Pancreas (tissue), 10 donors: ENCODE results near the gene PPFIBP2. TPM values are rescaled to one million over a fixed set of nuclear protein-coding genes. Genes with fewer than 3 reads are reported as not detected.

ENCODE experiments used
- ATAC-seq, 4 donors: fragments of 200-7000 bp; cut with Tn5 transposase; one replicate each; pipeline versions ENCODE4 v1.8.0 to v1.9.1; 2020; ENCODE audit warnings: mild to moderate bottlenecking in 4 of 4, moderate library complexity in 4 of 4
- DNase-seq, 6 donors: peaks; one replicate each; pipeline ENCODE4 v3.0.0-alpha.2; 2020
- FAIRE-seq: peaks from 2 replicates; lab custom pipeline; 2012; peaks lifted over from hg19 to GRCh38; lab: Jason Lieb, UNC
- H3K27ac ChIP-seq, 4 donors: fragments of 200-600 bp; sonication (generic); 1 replicate in 3 of 4; 2 replicates in 1 of 4; pipeline versions ENCODE4 v1.5.0 to v1.8.0; 2020
- H3K27me3 ChIP-seq, 4 donors: fragments of 200-600 bp; one replicate each; pipeline ENCODE4 v1.8.0; 2021
- H3K36me3 ChIP-seq, 3 donors: fragments of 200-600 bp; sonication (generic) in 1 of 3; one replicate each; pipeline versions ENCODE4 v1.5.0 to v1.8.0; 2020 to 2021
- H3K4me1 ChIP-seq, 3 donors: fragments of 200-600 bp; one replicate each; pipeline ENCODE4 v1.8.0; 2021
- H3K4me3 ChIP-seq, 4 donors: fragments of 200-600 bp; sonication (generic) in 2 of 4; one replicate each; pipeline versions ENCODE4 v1.5.0 to v1.8.0; 2020 to 2021
- H3K9me3 ChIP-seq, 4 donors: fragments of 200-600 bp; one replicate each; pipeline ENCODE4 v1.8.0; 2021
- CTCF ChIP-seq, 4 donors: fragments of 200-600 bp; sonication (generic) in 3 of 4; IDR thresholded peaks; one replicate each; pipeline versions ENCODE4 v1.5.0 to v1.8.0; 2021; ENCODE audit warnings: antibody characterized with exemption in 4 of 4
- WGBS, 2 donors: extraction: QIAGEN DNeasy Blood & Tissue Kit; methylation state at CpG; one replicate each; pipeline ENCODE4 v1.1.7; 2013; 5-methylcytosine and 5-hydroxymethylcytosine counted together
- intact Hi-C, 3 donors: fragments of 100-400 bp; cut with DNase I; formaldehyde crosslinking; loops; one replicate each; pipeline versions ENCODE4 v1.11.1 to v1.14.2; 2022
- polyA plus RNA-seq, 2 donors: library from polyadenylated mRNA; stranded (reverse); fragments of 200-250 nt; gene quantifications; one replicate each; pipeline ENCODE4 v1.2.3, GENCODE V29; 2013
- total RNA-seq, 6 donors: library from RNA; stranded (reverse); fragmentation: NEBNext Ultra II Directional in 4 of 6; extraction: Animal tissue kit (Norgen Biotek cat#: 25700) in 4 of 6; gene quantifications; one replicate each; pipeline versions ENCODE4 v1.2.1 to v1.2.4, GENCODE V29; 2021 to 2023
- donor health status: healthy with polysubstance abuse.
- donor health status: DM: no; HTN: no; CAD: no; lungs with moderate emphysema.
- donor health status: DM: no; HTN: no; CAD: no.
- donor health status: control.
- donor health status: control.
- donor health status: Bipolar disorder and iron deficiency.
- donor health status: DM: yes; HTN: yes; CAD: no.
- donor health status: DM: no; HTN: no; CAD: no.
- donor health status: DM: no; HTN: no; CAD: no.
- donor health status: DM: yes; HTN: yes; CAD: no.

Gene PPFIBP2
- total RNA-seq (10 to 100 TPM in 5 of 6 donors, 1 to 10 TPM in 1; 8.6 to 24.7 (median 11.4) TPM), polyA plus RNA-seq (10 to 100 TPM in 1 of 2 donors, 1 to 10 TPM in 1; 8.0 to 12.6 TPM)

- Histone ChIP-seq H3K4me1 (peaks cover 13 to 29% (median 25%) of the 10 kb centered on the region in 3 donors), H3K27ac (peak within 1 kb of the TSS; percentile 72 to 89 (median 80)), H3K36me3 (no peaks in the 10 kb centered on the region), H3K27me3 (no peaks in the 10 kb centered on the region), H3K4me3 (peak within 1 kb of the TSS; percentile 67 to 77 (median 72)), H3K9me3 (no peaks in the 10 kb centered on the region)
- ATAC-seq: peak; percentile 87 to 94 (median 90)
- WGBS, 2 donors: 0 to 1% methylated on average over 51 to 79 of the region's 79 CpGs
- intact Hi-C loops: no loop called here
- peak in 3 of 4 donors; percentile 6 to 51 (median 46) for TF ChIP-seq CTCF (IDR thresholded peaks at IDR 0.05)
- no peak for FAIRE-seq
- DNase-seq: peak; percentile 84 to 94 (median 89)
Observed at GRCh38 chr11:7513234-7514098, at the start of gene PPFIBP2. Gene PPFIBP2, plus strand, starts transcription at chr11:7513999. Its CDS starts 35,477 bp downstream, at chr11:7549476.

- H3K4me1 ChIP-seq: no peaks in the 10 kb centered on the region
- FAIRE-seq (no peak), DNase-seq (no peak), ATAC-seq (no peak)
- H3K4me3 ChIP-seq: no peak overlapping the region
- no peaks in the 10 kb centered on the region for H3K27me3 ChIP-seq
- H3K36me3 ChIP-seq: no peaks in the 10 kb centered on the region
- intact Hi-C loops: no loop called here
- no peak overlapping the region for H3K27ac ChIP-seq
- no peak for TF ChIP-seq CTCF (IDR thresholded peaks at IDR 0.05)
- WGBS, 2 donors: 90 to 98% methylated on average over 2 of the region's 2 CpGs
- no peaks in the 10 kb centered on the region for H3K9me3 ChIP-seq
Observed at GRCh38 chr11:7467652-7468051, 46.1 kb upstream of the PPFIBP2 start.

- Histone ChIP-seq H3K9me3 (no peaks in the 10 kb centered on the region), H3K4me1 (no peaks in the 10 kb centered on the region), H3K27me3 (no peaks in the 10 kb centered on the region), H3K36me3 (no peaks in the 10 kb centered on the region), H3K27ac (no peak overlapping the region), H3K4me3 (no peak overlapping the region)
- intact Hi-C loops: no loop called here
- WGBS, 2 donors: 88 to 92% methylated on average over 5 of the region's 5 CpGs
- no peak for ATAC-seq
- DNase-seq: no peak
- no peak for TF ChIP-seq CTCF (IDR thresholded peaks at IDR 0.05)
- FAIRE-seq: no peak
Observed at GRCh38 chr11:7469351-7469865, 44.4 kb upstream of the PPFIBP2 start.

- no peak for DNase-seq
- H3K36me3 ChIP-seq: no peaks in the 10 kb centered on the region
- H3K4me3 ChIP-seq: no peak overlapping the region
- no peaks in the 10 kb centered on the region for H3K4me1 ChIP-seq
- no peak for ATAC-seq
- no peaks in the 10 kb centered on the region for H3K9me3 ChIP-seq
- FAIRE-seq: no peak
- H3K27ac ChIP-seq: no peak overlapping the region
- no peak for TF ChIP-seq CTCF (IDR thresholded peaks at IDR 0.05)
- intact Hi-C loops: no loop called here
- WGBS, 2 donors: 90 to 92% methylated on average over 6 to 7 of the region's 7 CpGs
- no peaks in the 10 kb centered on the region for H3K27me3 ChIP-seq
Observed at GRCh38 chr11:7471071-7471470, 42.7 kb upstream of the PPFIBP2 start.
